H1 (cell line): ENCODE data around the gene SLC30A2. TPM values are rescaled to one million over a fixed set of nuclear protein-coding genes. Genes with fewer than 3 reads are reported as not detected.

Experiments
- CTCF ChIA-PET: fragments of 300-600 bp; sonication (Branson Sonifier 250); formaldehyde crosslinking; loops from one replicate; lab custom pipeline; 2021; ENCODE audit not compliant: partially characterized antibody; lab: Charles Lee
- POLR2A ChIA-PET: fragments of 300-600 bp; sonication (Branson Sonifier 250); formaldehyde crosslinking; loops from one replicate; lab custom pipeline; 2021; ENCODE audit warnings: inconsistent platforms; ENCODE audit not compliant: partially characterized antibody; lab: Charles Lee
- DNase-seq, 2 experiments: peaks; one replicate each; pipeline versions ENCODE4 v3.0.0 to v3.0.0-alpha.2; 2010 to 2022; ENCODE audit warnings: low spot score in 2 of 2, low read depth in 1 of 2, mixed read lengths in 1 of 2
- FAIRE-seq: peaks from 2 replicates; lab custom pipeline; 2011; peaks lifted over from hg19 to GRCh38; lab: Jason Lieb, UNC
- H2AFZ ChIP-seq: 2 replicates; pipeline ENCODE4 v1.8.1; 2012; ENCODE audit warnings: low read length, inconsistent platforms
- H2AK5ac ChIP-seq: 2 replicates; pipeline ENCODE4 v1.6.1; 2013; ENCODE audit warnings: low read depth, low read length
- H2BK120ac ChIP-seq: replicated peaks from 2 replicates; pipeline ENCODE3; 2013; ENCODE audit warnings: low read depth, low read length, inconsistent platforms
- H2BK12ac ChIP-seq: 2 replicates; pipeline ENCODE4 v1.6.1; 2013; ENCODE audit warnings: low read depth, low read length
- H2BK15ac ChIP-seq: 2 replicates; pipeline ENCODE4 v1.6.1; 2013; ENCODE audit warnings: low read length
- H2BK20ac ChIP-seq: 2 replicates; pipeline ENCODE4 v1.6.1; 2013; ENCODE audit warnings: low read length
- H2BK5ac ChIP-seq: 2 replicates; pipeline ENCODE4 v1.6.1; 2013; ENCODE audit warnings: low read depth, low read length
- H3K14ac ChIP-seq: 2 replicates; pipeline ENCODE4 v1.6.1; 2013; ENCODE audit warnings: inconsistent platforms; ENCODE audit not compliant: insufficient read length
- H3K18ac ChIP-seq: 2 replicates; pipeline ENCODE4 v1.6.1; 2013; ENCODE audit warnings: low read length; ENCODE audit errors: extremely low read depth
- H3K23ac ChIP-seq: 2 replicates; pipeline ENCODE4 v1.6.1; 2013; ENCODE audit warnings: inconsistent platforms; ENCODE audit not compliant: insufficient read length
- H3K23me2 ChIP-seq: 2 replicates; pipeline ENCODE4 v1.6.1; 2013; ENCODE audit warnings: low read depth, low read length
- H3K27ac ChIP-seq: 2 replicates; pipeline ENCODE4 v1.6.1; 2011; ENCODE audit warnings: low read depth, low read length, inconsistent platforms
- H3K27me3 ChIP-seq, 4 experiments: replicated peaks in 1 of 4; 1 replicate in 1 of 4; 2 replicates in 3 of 4; pipeline versions ENCODE4 v1.6.1 to v1.8.1; 2011 to 2013; ENCODE audit warnings: low read length in 3 of 4, mild to moderate bottlenecking in 3 of 4, inconsistent platforms in 2 of 4, mixed read lengths in 2 of 4, moderate library complexity in 1 of 4; ENCODE audit not compliant: control insufficient read depth in 3 of 4, insufficient read depth in 3 of 4; ENCODE audit errors: extremely low read depth in 1 of 4
- H3K36me3 ChIP-seq, 4 experiments: 2 replicates each; pipeline versions ENCODE4 v1.6.1 to v1.8.1; 2011 to 2013; ENCODE audit warnings: mild to moderate bottlenecking in 4 of 4, low read length in 3 of 4, moderate library complexity in 2 of 4, control low read depth in 1 of 4, inconsistent platforms in 1 of 4; ENCODE audit not compliant: insufficient read depth in 4 of 4, control insufficient read depth in 2 of 4
- H3K4ac ChIP-seq: replicated peaks from 2 replicates; pipeline ENCODE3; 2013; ENCODE audit warnings: low read length, low read depth, mixed read lengths, inconsistent platforms; ENCODE audit not compliant: insufficient read length
- H3K4me1 ChIP-seq, 4 experiments: replicated peaks in 1 of 4; 1 replicate in 1 of 4; 2 replicates in 3 of 4; pipeline versions ENCODE4 v1.6.1 to v1.8.1; 2011 to 2013; ENCODE audit warnings: low read length in 3 of 4, inconsistent platforms in 2 of 4, mixed read lengths in 1 of 4; ENCODE audit not compliant: insufficient read depth in 4 of 4, control insufficient read depth in 3 of 4
- H3K4me2 ChIP-seq, 2 experiments: 2 replicates each; pipeline versions ENCODE4 v1.6.1 to v1.8.1; 2011 to 2013; ENCODE audit warnings: low read depth in 2 of 2, low read length in 2 of 2, control low read depth in 1 of 2, inconsistent platforms in 1 of 2, mild to moderate bottlenecking in 1 of 2; ENCODE audit not compliant: insufficient read depth in 1 of 2
- H3K4me3 ChIP-seq, 4 experiments: fragments of 200-600, 300-600 bp in 1 of 4; sonication (generic), shearing (Covaris generic), sonication (Bioruptor Twin) in 1 of 4; 2 replicates each; pipeline versions ENCODE4 v1.5.1 to v1.8.1; 2011 to 2016; ENCODE audit warnings: low read length in 4 of 4, low read depth in 3 of 4, control low read depth in 2 of 4, inconsistent platforms in 2 of 4, mild to moderate bottlenecking in 2 of 4, mixed read lengths in 1 of 4, moderate library complexity in 1 of 4; ENCODE audit not compliant: insufficient read depth in 2 of 4; ENCODE audit errors: extremely low read depth in 1 of 4
- H3K56ac ChIP-seq: replicated peaks from 2 replicates; pipeline ENCODE3; 2013; ENCODE audit warnings: low read depth, mild to moderate bottlenecking, mixed read lengths, low read length, inconsistent platforms; ENCODE audit not compliant: insufficient read length
- H3K79me1 ChIP-seq: 2 replicates; pipeline ENCODE4 v1.6.1; 2013; ENCODE audit warnings: low read depth, low read length, control low read depth
- H3K79me2 ChIP-seq, 2 experiments: 2 replicates each; pipeline versions ENCODE4 v1.6.1 to v1.8.1; 2012 to 2013; ENCODE audit warnings: low read length in 2 of 2, mild to moderate bottlenecking in 2 of 2, inconsistent platforms in 1 of 2; ENCODE audit not compliant: insufficient read depth in 2 of 2, control insufficient read depth in 1 of 2
- H3K9ac ChIP-seq, 4 experiments: replicated peaks in 1 of 4; 1 replicate in 1 of 4; 2 replicates in 3 of 4; pipeline versions ENCODE4 v1.6.1 to v1.8.1; 2011 to 2013; ENCODE audit warnings: low read depth in 3 of 4, low read length in 3 of 4, control low read depth in 2 of 4, mild to moderate bottlenecking in 2 of 4, moderate library complexity in 2 of 4, inconsistent platforms in 1 of 4; ENCODE audit errors: extremely low read depth in 1 of 4
- H3K9me3 ChIP-seq, 2 experiments: 2 replicates each; pipeline versions ENCODE4 v1.6.1 to v1.8.1; 2012 to 2013; ENCODE audit warnings: mild to moderate bottlenecking in 2 of 2, moderate library complexity in 2 of 2, control low read depth in 1 of 2, inconsistent platforms in 1 of 2, low read depth in 1 of 2, low read length in 1 of 2, mixed read lengths in 1 of 2; ENCODE audit not compliant: insufficient read depth in 2 of 2
- H4K20me1 ChIP-seq, 2 experiments: replicated peaks in 1 of 2; 2 replicates each; pipeline versions ENCODE3 to v1.8.1; 2011 to 2013; ENCODE audit warnings: inconsistent platforms in 2 of 2, low read length in 2 of 2, mild to moderate bottlenecking in 1 of 2; ENCODE audit not compliant: insufficient read depth in 2 of 2, control insufficient read depth in 1 of 2
- H4K5ac ChIP-seq: 2 replicates; pipeline ENCODE4 v1.6.1; 2013; ENCODE audit warnings: low read length, low read depth, mixed read lengths, inconsistent platforms; ENCODE audit not compliant: insufficient read length
- H4K8ac ChIP-seq: 2 replicates; pipeline ENCODE4 v1.8.0; 2013; ENCODE audit warnings: mild to moderate bottlenecking, moderate library complexity, low read length, inconsistent platforms; ENCODE audit not compliant: insufficient read depth; ENCODE audit errors: extremely low read depth
- H4K91ac ChIP-seq: replicated peaks from 2 replicates; pipeline ENCODE3; 2013; ENCODE audit warnings: low read length, mixed read lengths, inconsistent platforms; ENCODE audit not compliant: insufficient read length
- BCL11A ChIP-seq, 2 experiments: IDR thresholded peaks; one replicate each; pipeline ENCODE4 v1.6.1; 2011; ENCODE audit warnings: low read depth in 2 of 2, low read length in 2 of 2, mild to moderate bottlenecking in 2 of 2
- CEBPB ChIP-seq: IDR thresholded peaks from 2 replicates; pipeline ENCODE4 v1.6.1; 2012; ENCODE audit warnings: low read depth, low read length
- CREB1 ChIP-seq: IDR thresholded peaks from 2 replicates; pipeline ENCODE4 v1.6.1; 2012; ENCODE audit warnings: inconsistent platforms
- EP300 ChIP-seq, 2 experiments: IDR thresholded peaks; 1 replicate in 1 of 2; 2 replicates in 1 of 2; pipeline ENCODE4 v1.6.1; 2011 to 2012; ENCODE audit warnings: low read depth in 2 of 2, low read length in 2 of 2, mild to moderate bottlenecking in 2 of 2, borderline replicate concordance in 1 of 2, inconsistent platforms in 1 of 2, moderate library complexity in 1 of 2
- MAFK ChIP-seq: IDR thresholded peaks from 2 replicates; pipeline ENCODE4 v1.6.1; 2012; ENCODE audit warnings: low read depth, mild to moderate bottlenecking, improper control_type of control experiment, low read length
- MAX ChIP-seq: IDR thresholded peaks from 2 replicates; pipeline ENCODE4 v1.6.1; 2012; ENCODE audit warnings: inconsistent platforms
- SP1 ChIP-seq: IDR thresholded peaks from 2 replicates; pipeline ENCODE4 v1.6.1; 2011; ENCODE audit warnings: low read depth, low read length
- SRF ChIP-seq: IDR thresholded peaks from 2 replicates; pipeline ENCODE4 v1.6.1; 2011; ENCODE audit warnings: mild to moderate bottlenecking, low read depth, low read length, moderate library complexity
- TBP ChIP-seq: IDR thresholded peaks from 2 replicates; pipeline ENCODE4 v1.6.1; 2011; ENCODE audit warnings: low read depth, low read length, improper control_type of control experiment
- ZNF274 ChIP-seq: IDR thresholded peaks from 2 replicates; pipeline ENCODE4 v1.7.0; 2012; ENCODE audit warnings: low read length, borderline replicate concordance; ENCODE audit errors: extremely low read depth
- WGBS, 2 experiments: shearing (Covaris generic) in 1 of 2; methylation state at CpG; one replicate each; pipeline versions ENCODE4 v1.1.6 to v1.1.7; 2013 to 2015; ENCODE audit warnings: low lambda C conversion rate in 2 of 2, mixed read lengths in 2 of 2, inconsistent platforms in 1 of 2, low coverage in 1 of 2, missing lambda C conversion rate in 1 of 2; ENCODE audit not compliant: insufficient replicate concordance in 2 of 2, insufficient coverage in 1 of 2, insufficient read length in 1 of 2; ENCODE audit errors: extremely low coverage in 1 of 2, missing lambda C conversion rate in 1 of 2; 5-methylcytosine and 5-hydroxymethylcytosine counted together
- polyA plus RNA-seq, 7 experiments: library from polyadenylated mRNA; depleted of rRNA in 3 of 7; stranded (reverse) in 5 of 7; unstranded in 2 of 7; fragments of >200 nt in 5 of 7; fragments of 200-250 nt in 2 of 7; gene quantifications; 1 replicate in 5 of 7; 2 replicates in 1 of 7; 4 replicates in 1 of 7; pipeline versions ENCODE4 v1.2.1 to v1.2.3, GENCODE V29; 2011 to 2013; ENCODE audit warnings: missing spikeins in 2 of 7, mixed read lengths in 2 of 7
- total RNA-seq: library from RNA; stranded (reverse); fragmentation: NEBNext Ultra II Directional; extraction: Animal tissue kit (Norgen Biotek cat#: 25700); gene quantifications from 2 replicates; pipeline ENCODE4 v1.2.1, GENCODE V29; 2021

Gene SLC30A2
- total and polyA plus RNA-seq, 2 of the 8 experiments (the other 6 are each of a cell fraction or from before 2014, with no cell fraction given): 0.19 to 0.76 TPM

GRCh38 chr1:26038477-26038876, 7.4 kb downstream of the SLC30A2 start:
- no peak for FAIRE-seq

More at GRCh38 chr1:26038477-26038876, 7.4 kb downstream of the SLC30A2 start:
- CTCF ChIA-PET: interaction anchor here (0.6 to 1.8 kb wide), 6 partner anchors 12 to 267 kb away, joined by 3 to 10 read pairs (median 4); no protein-coding TSS in a partner anchor
- peaks cover 6 to 38% (median 26%) of the 10 kb centered on the region in 4 experiments; a peak in 6 of 7 replicates for H3K27me3 ChIP-seq
- TF ChIP-seq CREB1: no peak
- no peak for TF ChIP-seq SP1
- no peak for TF ChIP-seq BCL11A (IDR thresholded peaks at IDR 0.05; ENCODE audit: low read depth in 2 of 2, low read length in 2 of 2)
- TF ChIP-seq ZNF274: no peak
- no peak for TF ChIP-seq CEBPB
- no peak for TF ChIP-seq MAX
- TF ChIP-seq TBP: no peak
- no peak for TF ChIP-seq SRF
- TF ChIP-seq EP300 (IDR thresholded peaks at IDR 0.05; ENCODE audit: borderline replicate concordance in 1 of 2, low read depth in 2 of 2, low read length in 2 of 2): no peak
- TF ChIP-seq MAFK: no peak
- 92% methylated on average over 6 of the region's 6 CpGs; no CpG with 5 or more reads in 1 of the 2 experiments for WGBS, 2 experiments
- H4K5ac ChIP-seq: no peak overlapping the region
- H2BK15ac ChIP-seq: no peak overlapping the region
- H3K4me2 ChIP-seq: no peak overlapping the region
- H3K4ac ChIP-seq: no peak overlapping the region
- H3K9me3 ChIP-seq: no peaks in the 10 kb centered on the region
- H4K20me1 ChIP-seq: no peaks in the 10 kb centered on the region
- H2AFZ ChIP-seq: no peak overlapping the region
- no peak overlapping the region for H3K27ac ChIP-seq
- peaks cover 0 to 8% (median 6%) of the 10 kb centered on the region in 4 experiments; a peak in 5 of 7 replicates for H3K4me1 ChIP-seq
- H2AK5ac ChIP-seq: no peak overlapping the region
- no peak overlapping the region for H2BK12ac ChIP-seq
- no peak overlapping the region for H3K23ac ChIP-seq
- no peaks in the 10 kb centered on the region for H3K79me2 ChIP-seq
- H3K56ac ChIP-seq: no peak overlapping the region
- peaks cover 9% of the 10 kb centered on the region; the same call in 1 of the 2 replicates for H3K23me2 ChIP-seq
- no peak overlapping the region for H2BK20ac ChIP-seq
- no peak overlapping the region for H4K8ac ChIP-seq
- H3K9ac ChIP-seq: no peak overlapping the region
- POLR2A ChIA-PET: interaction anchor here (1.4 kb wide), 1 partner anchor 106 kb away, joined by 3 read pairs; no protein-coding TSS in a partner anchor
- H4K91ac ChIP-seq: no peak overlapping the region
- H3K79me1 ChIP-seq: no peaks in the 10 kb centered on the region
- no peak overlapping the region for H3K4me3 ChIP-seq
- no peak overlapping the region for H2BK120ac ChIP-seq
- no peak overlapping the region for H3K14ac ChIP-seq
- no peak overlapping the region for H3K18ac ChIP-seq
- no peak overlapping the region for H2BK5ac ChIP-seq
- H3K36me3 ChIP-seq: no peaks in the 10 kb centered on the region
- no peak for DNase-seq
